Measurements from ENCODE around the gene ADCY1. TPM values are rescaled to one million over a fixed set of nuclear protein-coding genes. Genes with fewer than 3 reads are reported as not detected.

The ADCY1 gene
- total RNA-seq, 1 experiment from 2014 or later: 3.1 TPM

DNA sequence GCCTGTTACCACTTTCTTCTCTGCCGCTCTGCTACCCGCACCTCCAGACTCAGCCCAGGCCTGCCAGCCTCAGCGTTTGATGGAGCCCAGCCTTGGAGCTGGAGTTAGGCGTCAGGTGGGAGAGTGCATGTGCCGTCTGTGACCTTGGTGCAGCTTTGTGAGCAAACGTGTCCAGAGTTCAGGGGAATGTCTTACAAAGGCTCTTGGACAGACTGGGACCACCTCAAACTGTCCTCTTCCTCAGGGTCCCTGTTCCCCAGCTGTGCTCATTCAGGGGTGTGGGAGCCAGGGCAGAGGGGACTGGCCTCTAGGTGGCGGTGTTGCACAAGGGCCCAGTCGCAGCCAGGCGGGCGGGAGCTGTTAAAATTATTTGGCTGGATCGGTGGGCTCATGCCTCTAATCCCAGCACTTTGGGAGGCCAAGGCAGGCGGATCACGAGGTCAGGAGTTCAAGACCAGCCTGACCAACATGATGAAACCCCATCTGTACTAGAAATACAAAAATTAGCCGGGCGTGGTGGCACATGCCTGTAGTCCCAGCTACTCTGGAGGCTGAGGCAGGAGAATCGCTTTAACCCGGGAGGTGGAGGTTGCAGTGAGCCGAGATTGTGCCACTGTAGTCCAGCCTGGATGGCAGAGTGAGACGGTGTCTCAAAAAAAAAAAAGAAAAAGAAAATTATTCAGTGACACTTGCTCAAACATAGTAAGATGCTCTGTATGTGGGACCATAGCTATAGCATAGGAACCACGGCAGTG is 89.2 kb downstream of the ADCY1 start:
- Histone ChIP-seq H3K4me2 (ENCODE audit: low read length) (no peak overlapping the region), H3F3A (ENCODE audit: low read length, unreplicated experiment) (no peaks in the 10 kb centered on the region), H2AFZ (ENCODE audit: low read length) (no peak overlapping the region), H3K9ac (ENCODE audit: low read length) (no peak overlapping the region), H3K27ac (ENCODE audit: low read length) (no peak overlapping the region), H3K9me2 (replicated peaks; ENCODE audit: low read length) (no peaks in the 10 kb centered on the region), H3K9me3 (ENCODE audit: low read length) (no peaks in the 10 kb centered on the region), H3K79me2 (ENCODE audit: low read length) (no peaks in the 10 kb centered on the region), H4K20me1 (ENCODE audit: low read length) (no peaks in the 10 kb centered on the region), H3K36me3 (ENCODE audit: low read depth, low read length) (no peaks in the 10 kb centered on the region), H3K4me1 (ENCODE audit: insufficient read depth, low read length) (no peaks in the 10 kb centered on the region), H3K27me3 (ENCODE audit: low read length) (no peaks in the 10 kb centered on the region), H3K4me3 (ENCODE audit: low read length) (no peak overlapping the region)
- intact Hi-C loops (cut with micrococcal nuclease): loop anchor here (1.0 to 5.0 kb wide), 2 partner anchors 191 to 511 kb away; no protein-coding TSS in a partner anchor
- DNase-seq (peak; percentile 32), ATAC-seq (peak; percentile 64)
- BruUV-seq (replicated peaks): no TSS peak
- CTCF ChIA-PET: interaction anchor here (0.5 to 1.0 kb wide), 2 partner anchors 10 to 72 kb away, joined by 3 read pairs; no protein-coding TSS in a partner anchor
- TF ChIP-seq EZH2 (IDR thresholded peaks at IDR 0.05; ENCODE audit: low read length, unreplicated experiment) (no peak), EZH2phosphoT487 (IDR thresholded peaks at IDR 0.05; ENCODE audit: borderline replicate concordance, low read length) (no peak)
- TF ChIP-seq, protein P1, sequence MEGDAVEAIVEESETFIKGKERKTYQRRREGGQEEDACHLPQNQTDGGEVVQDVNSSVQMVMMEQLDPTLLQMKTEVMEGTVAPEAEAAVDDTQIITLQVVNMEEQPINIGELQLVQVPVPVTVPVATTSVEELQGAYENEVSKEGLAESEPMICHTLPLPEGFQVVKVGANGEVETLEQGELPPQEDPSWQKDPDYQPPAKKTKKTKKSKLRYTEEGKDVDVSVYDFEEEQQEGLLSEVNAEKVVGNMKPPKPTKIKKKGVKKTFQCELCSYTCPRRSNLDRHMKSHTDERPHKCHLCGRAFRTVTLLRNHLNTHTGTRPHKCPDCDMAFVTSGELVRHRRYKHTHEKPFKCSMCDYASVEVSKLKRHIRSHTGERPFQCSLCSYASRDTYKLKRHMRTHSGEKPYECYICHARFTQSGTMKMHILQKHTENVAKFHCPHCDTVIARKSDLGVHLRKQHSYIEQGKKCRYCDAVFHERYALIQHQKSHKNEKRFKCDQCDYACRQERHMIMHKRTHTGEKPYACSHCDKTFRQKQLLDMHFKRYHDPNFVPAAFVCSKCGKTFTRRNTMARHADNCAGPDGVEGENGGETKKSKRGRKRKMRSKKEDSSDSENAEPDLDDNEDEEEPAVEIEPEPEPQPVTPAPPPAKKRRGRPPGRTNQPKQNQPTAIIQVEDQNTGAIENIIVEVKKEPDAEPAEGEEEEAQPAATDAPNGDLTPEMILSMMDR (conservative IDR thresholded peaks at IDR 0.05; ENCODE audit: low read depth, low read length): peak; percentile 65
- POLR2A ChIA-PET (ENCODE audit: unreplicated experiment): no interaction called here

DNA sequence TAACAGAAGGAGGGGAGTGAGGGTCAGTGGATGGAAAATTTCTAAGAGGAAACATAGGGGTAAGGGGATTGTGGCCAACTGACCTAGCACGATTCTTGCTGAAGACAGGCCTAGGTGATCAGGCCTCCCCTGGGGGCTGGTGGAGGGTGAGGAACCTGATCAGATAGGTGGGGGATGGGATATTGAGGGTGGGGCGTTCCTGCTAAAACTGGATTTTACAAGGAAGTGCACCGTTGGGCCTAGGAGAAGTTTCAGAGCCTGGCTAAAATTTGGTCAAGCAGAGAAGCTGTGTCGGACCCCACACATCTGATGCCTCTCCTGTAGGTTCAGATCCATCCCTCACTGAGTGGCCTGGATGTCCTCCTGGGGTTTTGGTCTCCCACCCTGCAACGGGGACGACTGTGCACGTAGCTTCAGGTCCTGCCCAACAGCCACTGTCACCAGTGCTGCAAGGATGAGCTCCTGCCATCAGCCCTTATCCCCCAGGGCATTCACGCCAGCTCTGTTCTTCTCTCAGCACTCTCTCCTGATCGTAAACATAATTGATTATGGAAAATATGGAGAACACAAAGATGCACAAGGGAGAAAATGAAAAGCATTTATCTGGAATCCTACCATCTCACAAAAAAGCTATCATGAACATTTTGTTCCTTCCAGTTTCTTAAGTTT is 89.9 kb downstream of the ADCY1 start:
- Histone ChIP-seq H4K20me1 (ENCODE audit: low read length) (no peaks in the 10 kb centered on the region), H3K79me2 (ENCODE audit: low read length) (no peaks in the 10 kb centered on the region), H3K9me2 (replicated peaks; ENCODE audit: low read length) (no peaks in the 10 kb centered on the region), H2AFZ (ENCODE audit: low read length) (no peak overlapping the region), H3K9me3 (ENCODE audit: low read length) (no peaks in the 10 kb centered on the region), H3K36me3 (ENCODE audit: low read depth, low read length) (no peaks in the 10 kb centered on the region), H3K4me1 (ENCODE audit: insufficient read depth, low read length) (no peaks in the 10 kb centered on the region), H3F3A (ENCODE audit: low read length, unreplicated experiment) (no peaks in the 10 kb centered on the region), H3K27ac (ENCODE audit: low read length) (no peak overlapping the region), H3K4me2 (ENCODE audit: low read length) (no peak overlapping the region), H3K4me3 (ENCODE audit: low read length) (no peak overlapping the region), H3K27me3 (ENCODE audit: low read length) (no peaks in the 10 kb centered on the region), H3K9ac (ENCODE audit: low read length) (no peak overlapping the region)
- ChIA-PET CTCF (interaction anchor here (1.0 kb wide), 1 partner anchor 71 kb away, joined by 3 read pairs; no protein-coding TSS in a partner anchor), POLR2A (ENCODE audit: unreplicated experiment) (no interaction called here)
- TF ChIP-seq EZH2 (IDR thresholded peaks at IDR 0.05; ENCODE audit: low read length, unreplicated experiment): no peak
- no peak for TF ChIP-seq EZH2phosphoT487 (IDR thresholded peaks at IDR 0.05; ENCODE audit: borderline replicate concordance, low read length)
- TF ChIP-seq, protein P1 (conservative IDR thresholded peaks at IDR 0.05; ENCODE audit: low read depth, low read length): no peak
- BruUV-seq (replicated peaks): no TSS peak
- DNase-seq: no peak
- no peak for ATAC-seq
- intact Hi-C loops (cut with micrococcal nuclease): loop anchor here (1.0 to 5.0 kb wide), 2 partner anchors 190 to 512 kb away; no protein-coding TSS in a partner anchor

Measured in PC-3 (cell line).